Lung (tissue), 12 donors: ENCODE data around the gene STEAP3. TPM values are rescaled to one million over a fixed set of nuclear protein-coding genes. Genes with fewer than 3 reads are reported as not detected.

Experiments
- ATAC-seq: fragments of 200-7000 bp; cut with Tn5 transposase; one replicate; pipeline ENCODE4 v1.9.1; 2020; ENCODE audit warnings: moderate number of reproducible peaks; ENCODE audit not compliant: insufficient read depth, low FRiP score
- DNase-seq, 3 donors: peaks; one replicate each; pipeline ENCODE4 v3.0.0-alpha.2; 2013 to 2017
- H3K27ac ChIP-seq, 2 donors: one replicate each; pipeline ENCODE4 v1.5.1; 2013; ENCODE audit warnings: mild to moderate bottlenecking in 2 of 2, moderate library complexity in 2 of 2, control low read depth in 1 of 2, inconsistent platforms in 1 of 2, low read depth in 1 of 2, low read length in 1 of 2
- H3K27me3 ChIP-seq, 3 donors: one replicate each; pipeline ENCODE4 v1.5.1; 2013; ENCODE audit warnings: low read length in 2 of 3; ENCODE audit not compliant: control insufficient read depth in 3 of 3, insufficient read depth in 3 of 3
- H3K36me3 ChIP-seq, 4 donors: one replicate each; pipeline ENCODE4 v1.5.1; 2013; ENCODE audit warnings: low read length in 4 of 4, mild to moderate bottlenecking in 1 of 4, moderate library complexity in 1 of 4; ENCODE audit not compliant: control insufficient read depth in 4 of 4, insufficient read depth in 4 of 4
- H3K4me1 ChIP-seq, 5 donors: one replicate each; pipeline ENCODE4 v1.5.1; 2013; ENCODE audit warnings: low read length in 5 of 5, mild to moderate bottlenecking in 2 of 5, moderate library complexity in 1 of 5; ENCODE audit not compliant: control insufficient read depth in 5 of 5, insufficient read depth in 5 of 5
- H3K4me3 ChIP-seq: one replicate; pipeline ENCODE4 v1.5.1; 2013; ENCODE audit warnings: mild to moderate bottlenecking, control low read depth, moderate library complexity
- H3K9ac ChIP-seq, 2 donors: one replicate each; pipeline ENCODE4 v1.5.1; 2013; ENCODE audit warnings: low read length in 2 of 2, control low read depth in 1 of 2; ENCODE audit not compliant: insufficient read depth in 1 of 2
- H3K9me3 ChIP-seq, 4 donors: one replicate each; pipeline ENCODE4 v1.5.1; 2013; ENCODE audit warnings: low read length in 3 of 4, mild to moderate bottlenecking in 1 of 4, moderate library complexity in 1 of 4; ENCODE audit not compliant: control insufficient read depth in 4 of 4, insufficient read depth in 3 of 4
- CTCF ChIP-seq: IDR thresholded peaks from 2 replicates; pipeline ENCODE4 v1.5.1; 2012; ENCODE audit warnings: mild to moderate bottlenecking; ENCODE audit errors: control extremely low read depth, extremely low read depth
- WGBS, 2 donors: extraction: QIAGEN DNeasy Blood & Tissue Kit; methylation state at CpG; one replicate each; pipeline ENCODE4 v1.1.7; 2013; 5-methylcytosine and 5-hydroxymethylcytosine counted together
- polyA plus RNA-seq, 2 donors: library from polyadenylated mRNA; stranded (reverse); fragments of 200-250 nt; gene quantifications; one replicate each; pipeline ENCODE4 v1.2.1, GENCODE V29; 2013
- total RNA-seq, 2 donors: library from RNA; depleted of rRNA in 1 of 2; stranded (reverse); fragments of >200 nt in 1 of 2; gene quantifications; one replicate each; pipeline ENCODE4 v1.2.1, GENCODE V29; 2014 to 2021
- donor health status: control.
- donor health status: control.
- donor health status: Bipolar disorder and iron deficiency.
- donor health status: healthy.
- donor health status: DM: yes; HTN: yes; CAD: no.

The STEAP3 gene
- total and polyA plus RNA-seq, 4 donors: 4.3 to 47.8 (median 20.1) TPM

GRCh38 chr2:119264781-119265692, 41.4 kb downstream of the STEAP3 start:
- H3K4me1 ChIP-seq: peaks cover 0 to 5% (median 0%) of the 10 kb centered on the region in 5 donors
- H3K27ac ChIP-seq: no peak overlapping the region
- H3K9me3 ChIP-seq: peaks cover 0 to 8% (median 0%) of the 10 kb centered on the region in 4 donors
- DNase-seq (peak; percentile 19 to 49 (median 32)), ATAC-seq (peak; percentile 48)
- peak; percentile 25 for TF ChIP-seq CTCF
- peaks cover 0 to 5% (median 0%) of the 10 kb centered on the region in 4 donors for H3K36me3 ChIP-seq
- H3K27me3 ChIP-seq: no peaks in the 10 kb centered on the region
- H3K4me3 ChIP-seq: no peak overlapping the region
- H3K9ac ChIP-seq: no peak overlapping the region
- 58 to 69% methylated on average over 13 of the region's 13 CpGs for WGBS, 2 donors

GRCh38 chr2:119265693-119266066, 42.0 kb downstream of the STEAP3 start:
- Histone ChIP-seq H3K9me3 (peaks cover 0 to 11% (median 0%) of the 10 kb centered on the region in 4 donors), H3K27me3 (no peaks in the 10 kb centered on the region), H3K9ac (no peak overlapping the region), H3K27ac (no peak overlapping the region), H3K36me3 (peaks cover 0 to 5% (median 0%) of the 10 kb centered on the region in 4 donors), H3K4me3 (no peak overlapping the region), H3K4me1 (peaks cover 0 to 5% (median 0%) of the 10 kb centered on the region in 5 donors)
- no peak for TF ChIP-seq CTCF
- ATAC-seq (no peak), DNase-seq (no peak)
- WGBS, 2 donors: 90 to 94% methylated on average over 6 of the region's 6 CpGs

- DNase-seq: no peak
- 92 to 98% methylated on average over 8 of the region's 8 CpGs for WGBS, 2 donors
- peaks cover 0 to 5% (median 0%) of the 10 kb centered on the region in 4 donors for H3K36me3 ChIP-seq
- ATAC-seq: no peak
- no peak overlapping the region for H3K4me3 ChIP-seq
- H3K9me3 ChIP-seq: peaks cover 0 to 9% (median 0%) of the 10 kb centered on the region in 4 donors
- peaks cover 0 to 2% (median 0%) of the 10 kb centered on the region in 5 donors for H3K4me1 ChIP-seq
- no peak for TF ChIP-seq CTCF
- no peaks in the 10 kb centered on the region for H3K27me3 ChIP-seq
- no peak overlapping the region for H3K27ac ChIP-seq
- no peak overlapping the region for H3K9ac ChIP-seq
These were observed 42.5 kb downstream of the STEAP3 start for GRCh38 chr2:119266091-119266589.
